ENCODE data around the gene SEPTIN6. TPM values are rescaled to one million over a fixed set of nuclear protein-coding genes. Genes with fewer than 3 reads are reported as not detected.

The SEPTIN6 gene
- total RNA-seq, 1 donor from 2014 or later: 1.6 TPM

- no peak overlapping the region for H3K4me3 ChIP-seq (ENCODE audit: low read depth, low read length)
- no peaks in the 10 kb centered on the region for H3K36me3 ChIP-seq (ENCODE audit: control insufficient read depth, insufficient read depth, low read length)
- H3K27me3 ChIP-seq (ENCODE audit: control insufficient read depth, insufficient read depth, low read length): no peaks in the 10 kb centered on the region
- DNase-seq (ENCODE audit: low read depth) (peak; percentile 34), FAIRE-seq (no peak)
- no peak for TF ChIP-seq CTCF (IDR thresholded peaks at IDR 0.05; ENCODE audit: insufficient read depth, low read length, severe bottlenecking)
Measured at GRCh38 chrX:119654112-119654531, 38.8 kb downstream of the SEPTIN6 start.

GRCh38 chrX:119648421-119648775, 44.6 kb downstream of the SEPTIN6 start:
- peak; percentile 7 for FAIRE-seq

GRCh38 chrX:119647552-119648420, 45.2 kb downstream of the SEPTIN6 start:
- DNase-seq (ENCODE audit: low read depth): no peak
- Histone ChIP-seq H3K36me3 (ENCODE audit: control insufficient read depth, insufficient read depth, low read length) (no peaks in the 10 kb centered on the region), H3K4me3 (ENCODE audit: low read depth, low read length) (no peak overlapping the region), H3K27me3 (ENCODE audit: control insufficient read depth, insufficient read depth, low read length) (no peaks in the 10 kb centered on the region)
- TF ChIP-seq CTCF (IDR thresholded peaks at IDR 0.05; ENCODE audit: insufficient read depth, low read length, severe bottlenecking): no peak
- no peak for FAIRE-seq

More at GRCh38 chrX:119648421-119648775, 44.6 kb downstream of the SEPTIN6 start:
- DNase-seq (ENCODE audit: low read depth): no peak
- no peak for TF ChIP-seq CTCF (IDR thresholded peaks at IDR 0.05; ENCODE audit: insufficient read depth, low read length, severe bottlenecking)
- no peaks in the 10 kb centered on the region for H3K27me3 ChIP-seq (ENCODE audit: control insufficient read depth, insufficient read depth, low read length)
- no peaks in the 10 kb centered on the region for H3K36me3 ChIP-seq (ENCODE audit: control insufficient read depth, insufficient read depth, low read length)
- H3K4me3 ChIP-seq (ENCODE audit: low read depth, low read length): no peak overlapping the region

- H3K27me3 ChIP-seq (ENCODE audit: control insufficient read depth, insufficient read depth, low read length): no peaks in the 10 kb centered on the region
- no peaks in the 10 kb centered on the region for H3K36me3 ChIP-seq (ENCODE audit: control insufficient read depth, insufficient read depth, low read length)
- H3K4me3 ChIP-seq (ENCODE audit: low read depth, low read length): no peak overlapping the region
- no peak for TF ChIP-seq CTCF (IDR thresholded peaks at IDR 0.05; ENCODE audit: insufficient read depth, low read length, severe bottlenecking)
- FAIRE-seq: no peak
- no peak for DNase-seq (ENCODE audit: low read depth)
Measured at GRCh38 chrX:119647089-119647488, 45.9 kb downstream of the SEPTIN6 start.

- Histone ChIP-seq H3K36me3 (ENCODE audit: control insufficient read depth, insufficient read depth, low read length) (no peaks in the 10 kb centered on the region), H3K27me3 (ENCODE audit: control insufficient read depth, insufficient read depth, low read length) (no peaks in the 10 kb centered on the region), H3K4me3 (ENCODE audit: low read depth, low read length) (no peak overlapping the region)
- no peak for TF ChIP-seq CTCF (IDR thresholded peaks at IDR 0.05; ENCODE audit: insufficient read depth, low read length, severe bottlenecking)
- DNase-seq (ENCODE audit: low read depth) (no peak), FAIRE-seq (peak; percentile 70)
Measured at GRCh38 chrX:119646515-119646914, 46.5 kb downstream of the SEPTIN6 start.

All from bronchial epithelial cell (primary cell).